Suppressor macrophage treated with lipopolysaccharide for 4 hours (primary cell): Measurements from ENCODE around the gene WFDC5.
"Not testable (repeated sequence)": the region's sequence is repeated elsewhere in the genome, so short reads cannot be mapped to it uniquely, and the experiment has no call there.

Experiments
- DNase-seq: peaks from one replicate; pipeline ENCODE4 v3.0.0-alpha.2; 2020

Gene WFDC5

GRCh38 chr20:45087097-45087790 lies 27.7 kb downstream of the WFDC5 start:
- DNase-seq = peak; percentile 65

DNA sequence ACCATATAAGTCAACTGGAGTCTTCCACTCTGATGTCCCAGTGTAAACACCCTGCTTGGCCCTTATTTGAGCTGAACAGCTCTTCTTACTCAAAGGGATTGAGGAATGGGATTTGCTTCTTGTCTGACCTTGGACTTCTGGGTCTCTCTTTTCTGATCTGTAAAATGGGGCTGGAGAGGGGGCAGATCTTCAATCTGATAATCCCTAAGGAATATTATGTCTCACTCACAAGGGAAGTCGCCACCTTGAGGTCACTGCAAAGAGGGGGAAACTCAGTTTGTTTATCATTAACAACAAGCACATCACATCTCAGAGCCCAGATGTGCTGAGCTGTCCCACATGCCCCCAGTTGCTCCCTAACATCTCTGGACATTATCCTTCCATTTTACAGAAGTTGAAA lies 29.1 kb downstream of the WFDC5 start:
- no peak for DNase-seq

DNA sequence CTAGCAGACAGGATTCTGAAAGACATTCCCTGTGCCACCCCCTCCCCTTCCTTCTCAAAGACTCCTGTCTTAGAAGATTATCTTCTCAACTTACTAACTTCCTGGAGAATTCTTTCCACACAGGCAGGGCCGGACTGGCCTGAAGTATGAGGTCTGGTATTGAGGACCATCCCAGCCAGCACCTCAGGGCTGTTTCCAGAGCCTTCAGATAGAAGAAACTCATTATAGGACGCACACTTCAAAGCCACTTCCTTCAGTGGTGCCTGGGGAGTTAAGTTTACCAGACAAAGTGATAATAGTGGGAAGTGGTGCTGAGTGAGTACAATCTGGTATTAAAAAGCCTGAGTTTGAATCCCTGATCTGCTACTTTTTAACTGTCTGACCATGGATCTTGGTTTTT lies 29.7 kb downstream of the WFDC5 start:
- DNase-seq = no peak

DNA sequence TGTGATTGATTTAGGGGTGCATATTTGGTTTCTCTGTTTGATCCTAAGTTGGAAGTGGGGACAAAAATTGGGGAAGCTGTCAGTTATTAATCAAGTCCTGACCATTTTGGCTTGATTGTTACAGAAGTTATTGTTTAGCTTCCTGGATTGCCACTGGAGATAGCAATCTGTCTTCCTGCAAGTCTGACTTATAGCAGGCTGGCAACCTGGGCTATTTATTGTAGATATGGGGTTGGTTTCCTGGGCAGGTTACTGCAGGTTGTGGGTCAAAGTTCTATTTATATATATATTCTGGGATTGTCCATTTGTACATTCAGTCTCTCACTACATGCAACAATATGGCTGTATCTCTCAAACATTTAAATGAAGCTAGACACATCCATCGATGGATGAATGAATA lies 31.8 kb downstream of the WFDC5 start:
- DNase-seq = no peak

DNA sequence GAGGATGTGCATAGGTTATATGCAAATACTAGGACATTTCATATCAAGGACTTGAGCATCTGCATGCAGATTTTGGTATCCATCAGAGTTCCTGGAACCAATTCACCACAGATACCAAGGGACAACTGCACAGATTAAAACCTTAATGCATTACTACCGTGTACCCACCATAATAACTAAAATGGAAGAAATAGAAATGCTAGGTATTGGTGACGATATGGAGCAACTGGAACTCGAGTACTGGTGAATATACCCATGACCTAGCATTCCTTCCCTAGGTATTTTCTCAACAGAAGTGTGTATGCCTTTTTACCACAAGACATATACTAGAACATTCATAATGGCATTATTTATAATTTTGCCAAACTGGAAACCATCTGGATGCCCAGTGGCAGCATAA lies 32.5 kb downstream of the WFDC5 start:
- DNase-seq = no peak

DNA sequence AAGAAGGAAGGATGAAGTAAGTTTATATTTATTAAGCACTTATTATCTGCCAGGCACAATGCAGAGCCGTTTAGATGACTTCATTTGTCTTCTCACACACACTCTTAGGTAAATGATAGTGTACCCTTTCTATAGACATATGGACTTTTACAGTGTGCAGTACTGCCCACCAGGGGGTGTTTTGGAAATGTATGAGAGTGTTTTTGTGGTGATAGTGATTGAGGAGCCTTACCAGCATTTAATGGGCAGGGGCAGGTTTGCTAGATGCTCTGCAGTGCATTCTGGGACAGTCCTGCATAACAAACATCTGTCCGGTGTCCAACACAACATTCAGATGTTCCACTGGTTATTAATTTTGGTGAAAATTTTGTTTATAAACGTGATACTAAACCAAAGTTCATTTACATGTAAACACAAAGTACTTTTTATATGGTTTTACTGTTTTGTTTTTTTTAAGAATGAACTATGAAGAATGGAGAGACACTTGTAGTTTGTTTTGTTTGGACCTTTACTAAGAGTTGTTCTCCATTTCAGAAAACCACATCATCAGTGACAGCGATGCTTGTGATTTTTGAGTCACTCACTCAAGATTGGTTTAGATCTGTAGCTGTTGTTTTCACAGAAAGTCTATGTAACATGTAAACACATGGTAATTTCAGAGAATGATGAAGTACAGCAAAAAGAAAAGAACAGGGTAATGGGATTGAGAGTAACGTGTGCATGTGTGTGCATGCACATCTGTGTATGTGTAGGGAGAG lies 33.9 kb downstream of the WFDC5 start:
- peak; percentile 50 for DNase-seq

DNA sequence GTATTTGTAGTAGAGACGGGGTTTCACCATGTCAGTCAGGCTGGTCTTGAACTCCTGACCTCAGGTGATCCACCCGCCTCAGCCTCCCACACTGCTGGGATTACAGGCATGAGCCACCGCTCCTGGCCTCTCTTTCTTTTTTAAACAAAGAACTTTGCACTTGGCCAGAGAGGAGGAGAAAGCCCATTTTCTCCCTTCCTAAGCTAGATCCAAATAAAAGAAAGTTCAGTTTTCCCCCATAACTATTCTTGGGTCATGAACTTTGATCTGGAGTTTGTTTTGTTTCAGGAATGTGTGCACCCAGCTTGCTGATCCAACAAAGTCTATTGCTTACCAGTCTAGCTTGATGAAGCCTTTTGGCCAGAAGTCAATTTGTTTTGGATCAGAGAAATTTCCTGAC lies 37.4 kb downstream of the WFDC5 start:
- no peak for DNase-seq

DNA sequence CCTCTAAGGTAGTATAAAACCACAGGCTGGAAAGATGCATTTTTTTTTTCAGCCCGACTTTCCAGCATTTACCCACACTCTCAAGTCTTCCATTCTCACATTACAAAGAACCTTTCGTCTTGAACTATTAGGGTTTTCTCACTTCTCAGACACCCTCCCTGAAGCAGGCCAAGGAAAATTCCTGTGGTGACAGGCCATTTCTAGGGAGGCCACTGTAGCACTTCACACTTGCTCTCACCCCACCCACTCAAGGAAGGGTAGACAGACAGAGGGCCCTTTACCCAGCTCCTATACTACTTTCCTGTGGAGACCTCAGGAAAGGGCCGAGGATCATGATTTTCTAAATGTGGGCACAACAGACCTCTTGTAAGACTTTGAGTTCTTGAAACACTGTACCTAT lies 41.8 kb downstream of the WFDC5 start:
- no peak for DNase-seq

GRCh38 chr20:45072066-45072465 lies 42.9 kb downstream of the WFDC5 start:
- DNase-seq = no peak

DNA sequence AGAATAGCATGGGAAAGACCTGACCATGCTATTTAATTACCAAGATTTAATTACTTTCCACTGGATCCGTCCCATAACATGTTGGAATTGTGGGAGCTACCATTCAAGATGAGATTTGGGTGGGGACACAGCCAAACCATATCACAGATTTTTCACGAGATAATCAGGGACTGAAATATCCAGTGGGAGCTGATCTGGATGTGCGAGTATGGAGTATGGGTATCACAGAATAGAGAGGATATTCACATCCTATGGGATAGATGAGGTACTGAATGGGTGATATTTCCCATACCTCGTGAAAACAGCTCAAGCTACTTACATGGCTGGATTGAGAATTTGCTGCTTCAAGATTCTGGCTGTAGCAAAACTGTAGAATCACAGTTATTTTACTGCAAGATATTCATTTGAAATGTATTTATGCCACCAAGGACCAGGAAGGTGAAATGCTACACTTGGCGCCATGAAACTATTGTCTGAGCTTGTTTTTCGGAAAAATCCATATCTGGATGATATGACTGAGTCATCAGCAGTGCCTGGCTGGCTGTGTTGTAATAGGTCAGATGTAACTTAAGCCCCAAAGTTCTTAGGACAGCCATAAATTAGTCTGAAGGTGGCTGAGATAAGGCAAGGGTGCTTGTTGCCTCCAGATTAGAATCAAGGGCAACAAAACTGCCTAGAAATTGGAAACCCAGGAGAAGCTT lies 43.9 kb downstream of the WFDC5 start:
- DNase-seq = no peak

DNA sequence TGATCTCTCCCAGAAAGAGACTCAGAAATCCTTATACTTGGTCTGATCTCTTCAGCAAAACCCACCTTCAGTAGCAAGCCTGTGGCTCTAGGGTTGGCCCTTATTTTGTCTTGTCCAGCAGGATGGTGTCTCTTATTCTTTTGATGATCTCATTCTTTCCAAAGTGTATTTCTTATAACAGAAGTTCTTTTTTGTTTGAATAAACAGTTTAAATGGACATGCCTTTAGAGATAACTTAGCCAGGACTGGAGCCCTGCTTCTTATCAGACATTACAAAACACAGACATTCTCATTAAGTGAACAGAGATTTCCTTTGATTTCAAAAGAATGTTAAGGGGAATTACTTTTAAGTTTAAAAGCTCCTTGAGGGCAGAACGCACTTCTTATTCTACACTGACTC lies 45.7 kb downstream of the WFDC5 start:
- no peak for DNase-seq

GRCh38 chr20:45067558-45067957 lies 47.4 kb downstream of the WFDC5 start:
- DNase-seq = no peak

DNA sequence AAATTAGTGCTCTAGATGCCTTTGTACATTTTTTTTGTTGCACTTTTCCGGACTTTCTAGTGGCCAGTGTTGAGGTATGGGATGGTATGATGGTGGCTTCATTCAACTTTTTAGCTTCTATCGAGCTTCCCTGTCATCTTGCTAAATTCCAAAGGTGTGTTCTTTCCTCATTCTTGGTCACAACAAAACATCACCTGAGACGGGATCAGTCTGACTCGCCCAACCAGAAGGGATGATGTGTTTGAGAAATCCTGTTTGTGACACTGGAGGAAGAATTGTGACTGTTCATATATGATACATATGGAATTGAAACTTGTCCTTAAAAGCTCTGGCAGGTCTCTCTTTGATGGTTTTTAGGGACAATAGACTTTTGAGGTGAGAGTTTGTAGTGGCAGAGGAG lies 47.9 kb downstream of the WFDC5 start:
- DNase-seq = no peak

DNA sequence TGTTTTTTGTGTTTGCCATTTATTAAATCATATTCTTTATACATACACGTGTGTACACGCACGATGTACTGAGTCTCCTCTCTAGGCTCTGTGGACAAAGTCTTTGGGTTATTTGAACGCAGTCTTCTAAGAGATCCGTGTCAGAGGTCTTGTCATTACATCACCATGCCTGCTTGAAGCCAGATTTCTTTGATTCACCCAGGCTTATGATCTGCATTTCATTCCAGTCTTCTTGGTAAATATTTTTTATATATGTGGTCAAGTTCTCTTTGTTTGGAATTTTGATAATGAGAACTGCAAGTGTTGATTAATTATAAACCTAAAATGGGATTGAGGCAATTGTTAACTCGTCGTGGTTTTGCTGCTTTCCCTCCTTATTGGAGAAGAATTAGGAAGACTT lies 48.6 kb downstream of the WFDC5 start:
- DNase-seq = no peak

DNA sequence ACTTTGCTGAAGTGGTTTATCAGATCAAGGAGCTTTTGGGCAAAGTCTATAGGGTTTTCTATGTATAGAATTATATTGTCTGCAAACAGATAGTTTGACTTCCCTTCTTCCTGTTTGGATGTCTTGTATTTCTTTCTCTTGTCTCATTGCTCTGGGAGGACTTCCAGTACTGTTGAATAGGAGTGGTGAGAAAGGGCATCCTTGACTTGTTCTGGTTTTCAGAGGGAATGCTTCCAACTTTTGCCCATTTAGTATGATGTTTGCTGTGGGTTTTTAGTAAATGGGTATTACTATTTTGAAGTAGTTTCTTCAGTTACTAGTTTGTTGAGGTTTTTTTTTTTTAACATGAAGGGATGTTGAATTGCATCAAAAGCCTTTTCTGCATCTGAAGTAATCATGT lies 50.2 kb downstream of the WFDC5 start:
- no peak for DNase-seq

- DNase-seq = not testable (repeated sequence)
Measured at GRCh38 chr20:45063107-45063506, 51.9 kb downstream of the WFDC5 start.

- DNase-seq = no peak
Measured at GRCh38 chr20:45061244-45061643, 53.7 kb downstream of the WFDC5 start.

DNA sequence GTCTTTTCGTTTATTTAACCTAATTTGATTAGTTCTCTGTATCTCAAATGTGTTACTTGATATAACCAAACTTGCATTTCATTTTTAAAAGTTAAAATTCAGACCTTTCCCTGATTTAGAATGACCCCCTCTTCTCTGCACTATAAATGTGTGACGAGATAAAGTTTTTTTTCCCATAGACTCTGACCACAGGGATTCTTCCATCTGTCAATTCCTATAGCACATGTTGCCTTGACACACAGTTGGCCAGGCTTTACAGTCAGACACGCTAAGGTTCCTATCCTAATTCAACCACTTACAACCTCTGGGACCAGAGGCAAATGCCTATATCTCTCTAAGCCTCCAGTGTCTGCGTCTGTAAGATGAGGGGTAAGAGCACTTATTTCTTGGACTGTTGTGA lies 54.7 kb downstream of the WFDC5 start:
- DNase-seq = no peak
